Stimulated activated CD4-positive, alpha-beta T cell treated with anti-CD3 and anti-CD28 coated beads, Interleukin-15, amount 100 ng/mL, for 24 hours (primary cell): ENCODE results near the gene RBKS.
"Not testable (repeated sequence)": the region's sequence is repeated elsewhere in the genome, so short reads cannot be mapped to it uniquely, and the experiment has no call there.

Experiments
- DNase-seq: peaks from one replicate; pipeline ENCODE4 v3.0.0-alpha.2; 2020

RBKS gene

GRCh38 chr2:27869763-27870162 lies 20.4 kb downstream of the RBKS start:
- no peak for DNase-seq

DNA sequence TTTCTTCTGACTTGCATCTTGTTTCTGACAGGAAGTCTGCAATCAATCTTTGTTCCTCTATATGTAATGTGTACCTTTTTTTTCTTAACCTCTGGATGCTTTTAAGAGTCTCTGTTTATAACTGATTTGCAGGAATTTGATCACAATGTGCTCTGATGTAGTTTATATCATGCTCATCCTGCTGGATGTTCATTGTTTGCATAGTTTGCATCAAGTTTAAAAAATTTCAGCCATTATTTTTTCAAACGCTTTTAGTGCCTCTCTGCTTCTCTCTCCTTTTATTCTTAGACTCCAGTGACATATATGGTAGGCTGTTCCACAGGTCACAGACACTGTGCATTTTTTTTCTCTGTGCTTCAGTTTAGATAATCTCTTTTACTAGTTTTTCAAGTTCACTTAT lies 23.9 kb downstream of the RBKS start:
- DNase-seq, result no peak

DNA sequence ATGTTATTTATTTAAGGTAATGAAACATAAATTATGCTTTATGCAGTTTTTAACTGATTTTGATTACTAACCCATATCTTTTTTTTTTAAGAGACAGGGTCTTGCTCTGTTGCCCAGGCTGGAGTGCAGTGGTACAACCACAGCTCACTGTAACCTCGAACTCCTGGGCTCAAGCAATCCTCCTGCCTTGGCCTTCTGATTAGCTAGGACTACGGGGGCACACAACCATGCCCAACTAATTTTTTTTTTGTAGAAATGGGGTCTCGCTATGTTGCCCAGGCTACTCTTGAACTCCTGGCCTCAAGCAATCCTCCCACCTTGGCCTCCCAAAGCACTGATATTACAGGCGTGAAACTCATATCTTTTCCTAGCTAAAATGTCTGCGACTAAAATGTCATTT lies 26.2 kb downstream of the RBKS start:
- not testable (repeated sequence) for DNase-seq

DNA sequence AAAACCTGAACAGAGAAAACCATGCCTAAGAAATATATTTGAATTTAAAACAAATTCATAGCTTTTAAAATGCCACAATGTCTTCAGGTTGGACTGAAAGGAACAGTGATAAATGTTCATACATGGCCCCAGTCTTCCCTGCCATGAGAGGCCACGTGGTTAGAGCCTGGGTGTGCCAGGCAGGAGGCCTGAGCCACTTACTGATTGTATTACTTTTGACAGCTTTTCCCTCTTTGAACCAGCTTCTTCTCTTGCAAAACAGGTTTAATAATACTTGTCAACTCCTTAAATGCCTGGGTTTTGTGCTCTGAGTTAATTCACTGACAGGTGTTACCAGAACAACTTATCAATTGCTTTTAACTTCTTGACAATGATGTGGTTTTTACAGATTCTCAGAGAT lies 27.0 kb downstream of the RBKS start:
- no peak for DNase-seq

DNA sequence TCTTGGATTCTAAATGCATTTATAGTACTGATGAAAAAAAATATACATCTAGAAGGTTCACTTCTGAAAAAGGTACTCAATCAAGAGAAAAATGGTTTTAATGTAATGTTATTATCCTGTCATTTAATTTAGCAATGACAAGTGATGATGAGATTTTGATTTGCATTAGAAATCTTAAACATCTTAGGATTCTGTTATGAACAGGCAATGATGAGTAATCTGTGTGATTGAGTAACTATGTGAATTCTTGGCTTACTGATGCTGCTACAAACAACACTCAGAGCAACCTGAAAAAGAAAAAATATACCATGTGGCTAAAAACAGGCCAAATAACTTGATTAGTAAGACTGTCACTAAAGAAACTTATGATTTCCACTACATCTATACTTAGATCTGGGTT lies 30.1 kb downstream of the RBKS start:
- DNase-seq, result no peak

GRCh38 chr2:27857417-27858172 lies 32.6 kb downstream of the RBKS start:
- peak; percentile 11 for DNase-seq

GRCh38 chr2:27856956-27857355 lies 33.2 kb downstream of the RBKS start:
- no peak for DNase-seq

DNA sequence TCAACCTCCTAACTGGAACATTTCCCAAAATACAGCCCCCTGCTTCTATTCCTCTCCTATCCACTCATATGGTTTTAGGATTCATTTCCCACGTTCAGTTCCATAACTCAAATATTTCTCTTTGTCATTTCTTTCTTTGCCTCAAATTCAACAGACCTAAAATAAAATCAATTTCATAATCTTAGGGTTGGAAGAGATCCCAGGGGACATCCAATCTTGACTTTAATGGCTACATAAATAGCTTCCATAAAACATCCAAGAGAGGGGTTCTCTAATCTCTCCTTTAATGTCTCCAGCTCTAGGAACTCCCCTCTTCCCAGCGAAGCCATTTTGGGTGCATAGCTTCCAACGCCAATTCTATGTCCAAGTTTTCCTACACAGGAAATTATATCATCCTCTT lies 33.8 kb downstream of the RBKS start:
- no peak for DNase-seq

DNA sequence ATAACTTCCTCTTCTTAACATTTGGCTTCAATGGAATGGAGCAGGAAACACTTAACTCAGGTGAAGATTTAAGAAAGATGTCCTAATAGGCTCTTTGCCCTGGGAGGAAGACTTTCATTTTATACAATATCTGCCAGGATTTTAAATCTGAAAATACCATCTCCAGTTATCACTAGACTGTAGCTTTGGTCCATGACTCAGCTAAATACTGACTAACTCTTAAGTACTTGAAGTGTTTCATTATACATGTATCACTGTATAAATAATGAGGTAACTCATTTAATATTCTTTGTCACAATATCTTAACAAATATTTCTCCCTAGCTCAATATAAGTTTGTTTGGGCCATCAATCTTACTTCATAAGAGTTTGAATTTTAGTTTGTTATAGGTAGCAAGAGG lies 34.7 kb downstream of the RBKS start:
- DNase-seq, result no peak

DNA sequence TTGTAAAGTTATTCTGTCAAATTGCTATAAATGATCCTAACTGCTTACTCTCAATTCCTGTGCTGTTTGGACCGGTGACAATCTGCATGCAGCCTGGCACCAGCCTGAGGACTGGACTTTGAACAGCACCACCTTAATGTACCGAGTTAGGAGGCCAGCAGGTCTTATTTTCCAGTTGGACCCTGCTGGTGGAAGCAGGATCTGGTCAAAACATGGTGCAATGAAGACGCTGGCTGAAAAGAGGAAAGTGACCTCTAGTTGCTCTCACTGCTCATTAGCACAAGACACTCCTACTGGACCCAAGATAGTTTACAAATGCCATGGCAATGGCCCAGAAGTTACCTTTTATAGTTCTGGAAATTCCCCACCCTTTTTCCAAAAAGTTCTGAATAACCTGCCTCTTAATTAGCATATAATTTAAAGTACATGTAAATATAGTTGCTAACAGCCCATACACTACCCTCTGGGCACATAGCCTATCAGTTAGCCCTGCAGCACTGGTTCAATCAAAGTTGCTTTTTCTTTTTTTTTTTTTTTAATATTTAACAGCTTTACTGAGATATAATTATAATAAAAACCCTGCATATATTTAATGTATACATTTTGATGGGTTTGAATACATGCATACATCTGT lies 35.8 kb downstream of the RBKS start:
- no peak for DNase-seq

- no peak for DNase-seq
Measured at GRCh38 chr2:27852691-27853090, 37.5 kb downstream of the RBKS start.

GRCh38 chr2:27849558-27850205 lies 40.5 kb downstream of the RBKS start:
- no peak for DNase-seq

GRCh38 chr2:27847333-27847732 lies 42.9 kb downstream of the RBKS start:
- no peak for DNase-seq

DNA sequence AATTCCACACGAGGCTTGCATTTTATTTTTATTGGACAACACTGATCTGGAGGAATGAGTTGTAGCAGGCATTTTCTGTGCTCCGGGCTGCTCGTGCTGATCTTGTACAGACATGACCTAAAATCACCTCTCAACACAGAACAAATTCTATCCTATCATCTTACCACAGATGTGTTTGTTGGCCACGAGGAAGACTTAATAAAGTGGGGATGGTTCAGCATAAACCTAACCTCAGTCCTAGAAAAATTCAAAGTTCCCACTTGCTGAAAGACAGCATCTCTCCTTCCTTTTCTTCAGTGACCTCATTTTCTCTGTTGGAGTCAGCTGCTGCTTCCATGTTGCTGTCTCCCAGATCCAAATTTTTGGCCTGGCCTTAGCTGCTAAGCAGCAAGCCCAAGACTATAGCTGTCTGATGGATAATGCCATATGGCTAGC lies 45.3 kb downstream of the RBKS start:
- no peak for DNase-seq

GRCh38 chr2:27843992-27844391 lies 46.2 kb downstream of the RBKS start:
- no peak for DNase-seq

DNA sequence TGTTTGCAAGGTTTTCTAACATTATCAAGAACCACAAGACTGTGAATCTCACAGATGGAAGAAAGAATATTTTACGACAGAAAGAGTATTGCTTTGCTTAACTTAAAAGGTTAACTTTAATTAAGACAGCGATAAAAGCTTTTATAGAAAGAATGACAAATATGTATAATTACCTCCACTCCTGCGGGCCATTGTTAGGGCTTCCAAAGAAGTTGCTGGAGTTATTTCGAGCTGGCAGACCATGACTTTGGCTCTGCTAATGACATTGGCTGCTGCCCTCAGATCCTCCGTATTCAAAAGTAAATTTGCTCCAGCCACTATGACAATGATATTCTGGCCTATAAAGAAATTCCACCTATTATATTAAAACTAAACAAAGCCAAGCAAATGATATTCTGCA lies 47.3 kb downstream of the RBKS start:
- no peak for DNase-seq

- no peak for DNase-seq
Measured at GRCh38 chr2:27839022-27839618, 51.1 kb downstream of the RBKS start.

DNA sequence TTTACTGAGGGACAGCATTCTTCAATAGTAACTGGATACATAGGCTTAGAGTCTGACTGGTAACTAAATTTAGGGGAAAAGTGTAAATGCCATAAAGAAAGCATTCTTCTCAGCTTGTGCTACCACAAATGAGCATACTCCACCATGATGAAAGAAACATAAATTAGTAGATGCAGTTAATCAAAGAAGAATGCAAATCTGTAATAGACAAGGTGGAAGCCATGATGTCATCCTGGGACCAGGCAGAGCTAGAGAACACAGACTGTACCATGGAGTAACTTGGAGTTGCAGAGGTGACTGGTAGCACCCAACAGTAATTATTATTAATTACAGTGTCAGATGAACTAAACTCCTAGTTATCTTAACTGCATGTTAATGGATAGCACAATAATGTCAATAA lies 51.7 kb downstream of the RBKS start:
- no peak for DNase-seq

- DNase-seq, result no peak
Measured at GRCh38 chr2:27833931-27834330, 56.3 kb downstream of the RBKS start.

GRCh38 chr2:27832396-27832795 lies 57.8 kb downstream of the RBKS start:
- DNase-seq, result no peak

DNA sequence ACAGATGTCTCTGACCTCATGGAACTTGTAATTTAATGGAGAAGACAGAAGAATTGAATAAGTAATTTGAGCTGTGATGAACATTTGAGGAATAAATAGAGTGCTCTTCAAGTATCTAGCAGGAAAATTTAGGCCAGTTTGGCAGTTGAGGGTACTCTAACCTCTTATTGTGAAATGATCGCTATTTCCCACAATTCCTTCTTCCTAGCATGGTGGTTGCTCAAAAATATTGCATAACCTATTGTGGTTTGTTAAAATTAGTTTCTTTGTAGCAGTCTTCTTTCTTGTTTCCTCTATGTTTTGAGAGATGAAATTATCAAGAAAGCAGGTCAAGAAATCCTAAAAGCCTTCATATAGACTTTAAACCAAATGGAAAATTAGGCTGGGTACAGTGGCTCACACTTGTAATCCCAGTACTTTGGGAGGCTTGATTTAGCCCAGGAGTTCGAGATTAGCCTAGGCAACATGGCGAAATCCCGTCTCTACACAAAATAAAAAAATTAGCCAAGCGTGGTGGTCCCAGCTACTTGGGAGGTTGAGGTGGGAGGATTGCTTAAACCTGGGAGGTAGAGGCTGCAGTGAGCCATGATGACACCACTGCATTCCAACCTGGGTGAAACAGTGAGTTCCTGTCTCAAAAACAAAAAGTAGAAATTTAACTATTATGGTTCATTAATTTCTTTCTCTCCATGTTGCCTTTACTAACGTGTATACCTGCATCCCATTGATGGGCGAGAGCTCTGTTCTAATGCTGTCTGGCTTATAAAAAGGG lies 58.7 kb downstream of the RBKS start:
- DNase-seq, result no peak

- DNase-seq, result no peak
Measured at GRCh38 chr2:27830656-27831055, 59.5 kb downstream of the RBKS start.

GRCh38 chr2:27829791-27830190 lies 60.4 kb downstream of the RBKS start:
- DNase-seq, result no peak
